Glomerular endothelial cell (primary cell): ENCODE results near the gene PPIA. TPM values are rescaled to one million over a fixed set of nuclear protein-coding genes. Genes with fewer than 3 reads are reported as not detected.
A peak's percentile ranks its signal among the peaks of the same experiment; 100 is the strongest.
"Not testable (repeated sequence)": the region's sequence is repeated elsewhere in the genome, so short reads cannot be mapped to it uniquely, and the experiment has no call there.

ENCODE experiments used
- DNase-seq: peaks from one replicate; pipeline ENCODE4 v3.0.0-alpha.2; 2011; ENCODE audit warnings: low read depth, low spot score; ENCODE audit errors: extremely low read depth
- total RNA-seq: library from RNA; depleted of rRNA; stranded (reverse); fragments of >200 nt; gene quantifications from 2 replicates; pipeline ENCODE4 v1.2.3, GENCODE V29; 2015

PPIA gene
- total RNA-seq, 1 donor from 2014 or later: 2,756 TPM

DNA sequence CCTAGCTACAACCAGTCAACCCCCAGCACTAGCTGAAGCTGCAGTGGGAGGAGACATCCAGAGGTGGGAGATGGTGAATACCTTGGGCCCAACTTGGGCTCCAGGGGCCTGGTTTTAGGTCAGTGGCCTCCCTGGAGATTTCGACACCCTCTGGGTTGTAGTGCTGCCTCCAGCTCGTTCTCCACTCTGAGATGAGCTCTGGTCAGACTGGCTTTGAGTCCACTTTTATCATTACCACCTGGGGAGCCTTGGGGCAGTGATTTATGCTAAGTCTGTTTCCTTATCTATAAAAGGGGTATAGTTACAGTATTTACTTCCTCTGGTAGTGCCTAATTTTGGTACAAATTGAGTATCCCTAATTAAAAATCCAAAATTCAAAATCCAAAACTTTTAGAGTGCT lies 22.8 kb downstream of the PPIA start:
- no peak for DNase-seq

- DNase-seq: no peak
Measured at GRCh38 chr7:44823255-44823781, 26.8 kb downstream of the PPIA start.

- DNase-seq: no peak
Measured at GRCh38 chr7:44824894-44825526, 28.5 kb downstream of the PPIA start.

DNA sequence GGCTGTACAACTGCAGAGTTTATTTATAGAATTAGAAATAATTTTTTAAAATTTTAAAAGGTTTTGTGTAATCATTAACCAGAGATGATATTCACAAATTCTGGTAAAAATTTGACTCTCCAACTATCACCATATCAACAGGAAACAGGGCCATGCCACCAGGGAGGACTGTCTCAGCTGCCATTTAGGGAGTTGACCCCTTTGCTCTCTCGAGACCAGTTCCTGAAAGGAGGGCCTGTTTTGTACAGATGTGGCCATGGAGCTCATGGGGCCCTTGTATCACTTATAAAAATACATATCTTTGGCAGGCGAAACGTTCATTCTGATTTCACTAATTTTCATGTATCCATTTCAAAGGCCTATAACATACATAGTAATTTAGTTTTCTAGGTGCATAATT lies 31.1 kb downstream of the PPIA start:
- DNase-seq: no peak

DNA sequence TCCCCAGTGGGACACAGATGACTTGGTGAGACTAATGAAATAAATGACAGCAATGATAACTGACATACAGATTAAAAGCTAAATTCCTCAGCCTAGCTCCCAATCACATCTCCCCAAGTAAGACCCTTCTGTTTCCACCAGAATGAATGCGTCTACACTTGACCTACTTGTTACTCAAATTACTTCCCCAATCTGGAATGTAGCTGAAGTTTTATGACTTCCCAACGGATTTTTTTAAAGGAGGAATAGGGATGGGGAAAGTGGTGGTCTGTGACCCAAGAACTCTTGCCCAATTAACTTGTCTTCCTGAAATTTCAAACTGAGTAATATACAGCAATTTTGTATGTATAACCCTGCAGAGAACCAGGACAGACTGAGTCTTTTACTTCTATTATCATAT lies 42.3 kb downstream of the PPIA start:
- DNase-seq: no peak

DNA sequence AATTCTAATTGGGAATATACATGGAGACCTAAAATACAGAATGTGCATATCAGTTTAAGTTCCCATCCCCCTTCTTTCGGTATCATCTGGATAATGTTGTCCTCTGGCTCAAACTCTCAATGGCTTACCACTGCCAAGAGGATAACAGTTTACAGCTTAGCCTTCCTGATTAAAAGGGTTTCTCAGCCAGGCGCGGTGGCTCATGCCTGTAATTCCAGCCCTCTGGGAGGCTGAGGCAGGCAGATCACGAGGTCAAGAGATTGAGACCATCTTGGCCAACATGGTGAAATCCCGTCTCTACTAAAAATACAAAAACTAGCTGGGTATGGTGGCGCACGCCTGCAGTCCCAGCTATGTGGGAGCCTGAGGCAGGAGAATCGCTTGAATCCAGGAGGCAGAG lies 46.2 kb downstream of the PPIA start:
- DNase-seq: not testable (repeated sequence)

GRCh38 chr7:44843440-44843839 lies 47.0 kb downstream of the PPIA start:
- not testable (repeated sequence) for DNase-seq

DNA sequence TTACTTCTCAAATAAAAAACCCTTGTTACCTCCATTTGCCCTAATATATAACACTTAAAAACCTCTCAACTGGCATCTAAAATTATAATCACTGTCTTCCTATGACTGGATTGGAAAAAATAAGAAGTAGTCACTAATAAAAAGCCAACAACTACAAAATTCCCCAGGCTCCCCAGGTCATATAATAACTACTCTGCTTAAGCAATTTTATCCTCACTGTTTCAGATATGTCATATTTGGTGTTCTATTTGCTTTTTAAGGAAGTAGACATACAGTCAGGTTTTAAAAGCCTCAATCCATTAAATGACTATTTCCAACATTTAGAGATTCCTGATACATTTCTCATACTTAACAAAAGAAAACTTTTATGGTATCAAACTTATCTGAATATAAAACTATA lies 49.0 kb downstream of the PPIA start:
- no peak for DNase-seq

DNA sequence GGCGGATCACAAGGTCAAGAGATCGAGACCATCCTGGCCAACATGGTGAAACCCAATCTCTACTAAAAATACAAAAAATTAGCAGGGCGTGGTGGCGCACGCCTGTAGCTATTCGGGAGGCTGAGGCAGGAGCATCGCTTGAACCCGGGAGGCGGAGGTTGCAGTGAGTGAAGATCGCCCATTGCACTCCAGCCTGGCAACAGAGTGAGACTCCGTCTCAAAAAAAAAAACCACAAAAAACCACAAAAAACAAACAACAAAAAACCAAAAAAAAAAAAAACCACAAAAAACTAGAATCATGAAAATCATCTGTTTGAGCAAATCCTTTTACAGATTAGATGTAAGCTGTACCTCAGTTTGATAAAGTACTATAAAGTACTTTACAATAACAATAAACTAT lies 49.9 kb downstream of the PPIA start:
- DNase-seq: not testable (repeated sequence)

GRCh38 chr7:44846816-44847508 lies 50.5 kb downstream of the PPIA start:
- DNase-seq: no peak

DNA sequence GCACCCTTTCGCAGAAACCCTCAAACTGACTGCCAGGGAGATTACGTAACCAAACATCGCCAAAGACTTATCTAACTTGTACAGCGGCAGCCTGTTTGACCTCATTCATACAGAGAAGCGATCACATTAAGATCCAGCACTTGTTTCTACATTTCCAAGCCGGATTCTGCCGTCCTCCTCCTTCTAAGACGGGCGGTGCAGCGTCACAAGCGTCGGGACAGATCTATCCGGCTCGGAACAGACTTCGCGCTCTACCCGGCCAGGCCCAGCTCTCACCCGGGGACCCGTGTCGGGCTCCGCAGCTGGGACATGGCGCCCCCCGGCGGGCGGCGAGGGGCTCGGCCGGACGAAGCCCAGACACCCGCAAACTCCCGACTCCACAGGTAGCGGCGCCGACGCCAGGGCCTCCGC lies 51.0 kb downstream of the PPIA start:
- DNase-seq: no peak

DNA sequence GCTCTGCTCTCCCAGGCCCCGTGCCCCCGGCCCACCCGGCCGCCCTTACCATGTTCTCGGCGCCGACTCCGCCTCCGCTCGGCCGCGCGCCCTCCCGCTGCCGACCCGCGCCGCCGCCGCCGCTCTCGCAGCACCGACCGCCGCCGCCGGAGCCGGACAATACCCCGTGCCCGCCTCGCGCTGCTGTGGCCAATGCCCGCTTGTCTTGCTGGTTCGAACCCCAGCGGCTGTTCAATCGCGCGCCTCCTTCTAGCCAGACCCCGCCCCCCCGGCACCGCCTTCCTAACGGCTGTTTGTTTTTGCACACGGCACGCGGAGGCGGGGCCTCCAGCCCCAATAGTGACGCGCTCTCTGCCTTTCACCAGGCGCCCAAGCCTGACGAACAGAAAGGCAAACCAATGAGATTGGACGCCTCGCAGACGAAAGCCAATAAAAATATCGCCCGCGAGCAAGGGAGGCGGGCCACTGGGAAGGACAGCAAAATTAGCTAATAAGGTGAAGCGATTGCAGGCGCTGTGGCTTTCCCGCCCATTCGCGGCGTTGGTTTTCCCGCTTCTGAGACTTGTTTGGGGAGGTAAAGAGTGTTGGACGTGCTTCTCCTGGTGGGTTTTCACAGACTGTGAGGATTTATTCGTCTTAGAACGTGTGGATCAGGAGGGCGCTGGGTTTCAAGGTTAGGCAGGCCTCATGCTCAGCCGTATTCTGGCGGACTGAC lies 51.6 kb downstream of the PPIA start, which contains the start of gene H2AZ2:
TSS of gene H2AZ2 (minus strand) at position 168 of the 715 bp plus-strand sequence. CDS start at position 52, 116 bp downstream.
- peak; percentile 98 for DNase-seq

DNA sequence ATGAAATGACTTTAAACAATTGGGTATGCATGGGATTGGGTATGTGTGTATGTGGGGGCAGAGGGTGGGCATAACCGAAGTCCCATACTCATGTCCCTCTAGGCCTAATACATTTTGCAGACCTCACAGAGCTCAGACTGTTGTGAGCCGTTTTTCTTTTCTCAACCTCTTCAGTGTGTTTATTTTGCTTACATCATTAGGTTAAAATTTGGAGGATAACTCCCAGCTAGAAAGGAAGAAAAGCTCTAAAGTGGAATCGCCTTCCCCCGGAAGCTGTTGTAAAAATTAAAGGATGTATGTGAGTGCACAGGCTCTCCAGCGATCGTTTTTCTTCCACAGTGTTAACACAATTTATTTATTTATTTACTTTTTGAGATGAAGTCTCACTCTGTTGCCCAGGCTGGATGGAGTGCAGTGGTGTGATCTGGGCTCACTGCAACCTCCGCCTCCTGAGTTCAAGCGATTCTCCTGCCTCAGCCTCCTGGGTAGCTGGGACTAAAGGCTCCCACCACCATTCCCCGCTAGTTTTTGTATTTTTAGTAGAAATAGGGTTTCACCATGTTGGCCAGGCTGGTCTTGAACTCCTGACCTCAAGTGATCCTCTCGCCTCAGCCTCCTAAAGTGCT lies 52.9 kb downstream of the PPIA start:
- no peak for DNase-seq

- no peak for DNase-seq
Measured at GRCh38 chr7:44849885-44850544, 53.5 kb downstream of the PPIA start.

- no peak for DNase-seq
Measured at GRCh38 chr7:44852590-44852989, 56.1 kb downstream of the PPIA start.

Other genes starting within 250 kb of the PPIA start
- gene DDX56, start 222.8 kb upstream of the PPIA start, total RNA-seq: 79.6 and 89.5 TPM in 2 replicates
- gene TMED4, start 214.4 kb upstream of the PPIA start, total RNA-seq: 89.7 and 126 TPM in 2 replicates
- 69.6 and 70.4 TPM in 2 replicates for gene OGDH, start 190.1 kb upstream of the PPIA start, total RNA-seq
- 32.2 and 49.0 TPM in 2 replicates for gene ZMIZ2, start 47.8 kb upstream of the PPIA start, total RNA-seq
- gene H2AZ2, start 51.4 kb downstream of the PPIA start, total RNA-seq: 111 and 134 TPM in 2 replicates
- gene PURB, start 88.8 kb downstream of the PPIA start, total RNA-seq: 17.0 and 21.4 TPM in 2 replicates
- gene MYO1G, start 182.3 kb downstream of the PPIA start, total RNA-seq: not detected in 2 replicates
- 64.4 and 64.6 TPM in 2 replicates for gene CCM2, start 203.5 kb downstream of the PPIA start, total RNA-seq